HCT116 (cell line): ENCODE results near the gene GSC2. TPM values are rescaled to one million over a fixed set of nuclear protein-coding genes. Genes with fewer than 3 reads are reported as not detected.

ENCODE experiments used
- ATAC-seq: fragments of 200-7000 bp; cut with Tn5 transposase; 2 replicates; pipeline ENCODE4 v1.9.1; 2020; ENCODE audit warnings: mild to moderate bottlenecking, moderate library complexity
- BruUV-seq: library from RNA; stranded (reverse); fragments of 400-500 nt; replicated peaks from 2 replicates; lab custom pipeline; 2021; lab: Mats Ljungman, UMichigan
- CTCF ChIA-PET: fragments of 300-600 bp; sonication (Branson Sonifier 250); formaldehyde crosslinking; loops from one replicate; lab custom pipeline; 2021; ENCODE audit warnings: antibody characterized with exemption; lab: Charles Lee
- POLR2A ChIA-PET: fragments of 300-600, 350-600 bp; sonication (Branson Sonifier 250); formaldehyde crosslinking; loops from one replicate; lab custom pipeline; 2021; ENCODE audit warnings: antibody characterized with exemption; lab: Charles Lee
- RAD21 ChIA-PET, 2 experiments: fragments of 300-600 bp; sonication (Branson Sonifier 250); formaldehyde crosslinking; loops; one replicate each; lab custom pipeline; 2023; ENCODE audit warnings: low total read pairs in 2 of 2; ENCODE audit not compliant: uncharacterized antibody in 2 of 2, unreplicated experiment in 2 of 2, low non-redundant PET in 1 of 2; lab: Charles Lee
- DNase-seq: peaks from one replicate; pipeline ENCODE4 v3.0.0-alpha.2; 2010; ENCODE audit warnings: low read depth, low spot score
- H2AFZ ChIP-seq: fragments of 200-600 bp; shearing (Covaris generic), sonication (generic); 2 replicates; pipeline ENCODE4 v1.6.1; 2017; ENCODE audit warnings: low read depth, mixed run types, mixed read lengths, antibody characterized with exemption, low read length; ENCODE audit not compliant: poor library complexity, severe bottlenecking
- H3K27ac ChIP-seq: 2 replicates; pipeline ENCODE4 v1.5.1; 2012; ENCODE audit warnings: low read depth, low read length
- H3K27me3 ChIP-seq: fragments of 200-600 bp; sonication (generic); 2 replicates; pipeline ENCODE4 v1.6.1; 2016; ENCODE audit warnings: mixed run types, low read length, mixed read lengths; ENCODE audit not compliant: insufficient read depth
- H3K36me3 ChIP-seq, 2 experiments: fragments of 200-500 bp in 1 of 2; fragments of 200-600 bp in 1 of 2; sonication (Bioruptor generic) in 1 of 2; sonication (generic) in 1 of 2; 2 replicates each; pipeline versions ENCODE4 v1.5.1 to v1.6.1; 2014 to 2016; ENCODE audit warnings: low read length in 2 of 2, inconsistent platforms in 1 of 2, mixed read lengths in 1 of 2, mixed run types in 1 of 2; ENCODE audit not compliant: insufficient read depth in 2 of 2, control insufficient read depth in 1 of 2
- H3K4me1 ChIP-seq, 2 experiments: fragments of 200-600 bp in 1 of 2; sonication (generic) in 1 of 2; 2 replicates each; pipeline versions ENCODE4 v1.5.1 to v1.6.1; 2012 to 2017; ENCODE audit warnings: low read length in 2 of 2, inconsistent platforms in 1 of 2, mild to moderate bottlenecking in 1 of 2, mixed read lengths in 1 of 2, mixed run types in 1 of 2, moderate library complexity in 1 of 2; ENCODE audit not compliant: insufficient read depth in 2 of 2, control insufficient read depth in 1 of 2
- H3K4me2 ChIP-seq: fragments of 200-600 bp; sonication (generic); 2 replicates; pipeline ENCODE4 v1.6.1; 2017; ENCODE audit warnings: mixed run types, low read length, mixed read lengths
- H3K4me3 ChIP-seq, 2 experiments: fragments of 200-600 bp in 1 of 2; sonication (generic) in 1 of 2; replicated peaks in 1 of 2; 2 replicates each; pipeline ENCODE4 v1.5.1; 2011 to 2016; ENCODE audit warnings: low read length in 2 of 2, control low read depth in 1 of 2, low read depth in 1 of 2, mild to moderate bottlenecking in 1 of 2, mixed read lengths in 1 of 2, mixed run types in 1 of 2
- H3K79me2 ChIP-seq: fragments of 200-600 bp; sonication (generic); 2 replicates; pipeline ENCODE4 v1.6.1; 2017; ENCODE audit warnings: mild to moderate bottlenecking, mixed run types, low read length, moderate library complexity, mixed read lengths; ENCODE audit not compliant: insufficient read depth
- H3K9ac ChIP-seq: fragments of 200-600 bp; sonication (generic); 2 replicates; pipeline ENCODE4 v1.6.1; 2016; ENCODE audit warnings: low read length, mixed read lengths
- H3K9me2 ChIP-seq: fragments of 200-600 bp; sonication (generic), shearing (Covaris generic); 2 replicates; pipeline ENCODE4 v1.6.1; 2017; ENCODE audit warnings: mixed run types, mild to moderate bottlenecking, moderate library complexity; ENCODE audit not compliant: insufficient read depth
- H3K9me3 ChIP-seq, 2 experiments: fragments of 200-500 bp in 1 of 2; fragments of 200-600 bp in 1 of 2; sonication (Bioruptor generic) in 1 of 2; sonication (generic) in 1 of 2; 2 replicates each; pipeline ENCODE4 v1.6.1; 2014 to 2017; ENCODE audit warnings: low read length in 2 of 2, mixed read lengths in 2 of 2, inconsistent platforms in 1 of 2, low read depth in 1 of 2, mild to moderate bottlenecking in 1 of 2, mixed run types in 1 of 2, moderate library complexity in 1 of 2; ENCODE audit not compliant: control insufficient read depth in 1 of 2, insufficient read depth in 1 of 2
- H4K20me1 ChIP-seq: fragments of 200-600 bp; sonication (generic), shearing (Covaris generic); 2 replicates; pipeline ENCODE4 v1.6.1; 2017; ENCODE audit warnings: mixed run types, mild to moderate bottlenecking, moderate library complexity; ENCODE audit not compliant: insufficient read depth
- EGR1 ChIP-seq: IDR thresholded peaks from 2 replicates; pipeline ENCODE4 v1.6.1; 2012; ENCODE audit warnings: low read depth
- ELF1 ChIP-seq: IDR thresholded peaks from 2 replicates; pipeline ENCODE4 v1.6.1; 2012; ENCODE audit warnings: low read depth, borderline replicate concordance
- EZH2 ChIP-seq: fragments of 200-600 bp; sonication (generic); IDR thresholded peaks from 2 replicates; pipeline ENCODE4 v1.6.1; 2017; ENCODE audit warnings: antibody characterized with exemption, mixed run types
- EZH2phosphoT487 ChIP-seq: fragments of 200-600 bp; IDR thresholded peaks from 2 replicates; pipeline ENCODE4 v1.6.1; 2018; ENCODE audit warnings: antibody characterized with exemption, borderline replicate concordance
- JUND ChIP-seq: IDR thresholded peaks from 2 replicates; pipeline ENCODE4 v1.6.1; 2012
- POLR2A ChIP-seq: IDR thresholded peaks from 2 replicates; pipeline ENCODE4 v1.7.0; 2011; ENCODE audit warnings: borderline replicate concordance; ENCODE audit not compliant: insufficient read depth, insufficient read length; ENCODE audit errors: extremely low read depth
- RAD21 ChIP-seq: IDR thresholded peaks from 2 replicates; pipeline ENCODE4 v1.6.1; 2012; ENCODE audit warnings: low read depth, mild to moderate bottlenecking
- SIN3A ChIP-seq: IDR thresholded peaks from 2 replicates; pipeline ENCODE4 v1.6.1; 2012; ENCODE audit warnings: low read depth
- SRF ChIP-seq: IDR thresholded peaks from 2 replicates; pipeline ENCODE4 v1.6.1; 2012; ENCODE audit warnings: low read depth
- TCF7L2 ChIP-seq: IDR thresholded peaks from 2 replicates; pipeline ENCODE4 v1.7.0; 2011; ENCODE audit warnings: borderline replicate concordance, inconsistent platforms; ENCODE audit not compliant: insufficient read depth, insufficient read length; ENCODE audit errors: extremely low read depth
- ZBTB33 ChIP-seq: IDR thresholded peaks from 2 replicates; pipeline ENCODE4 v1.6.1; 2011; ENCODE audit warnings: mild to moderate bottlenecking, low read length, moderate library complexity; ENCODE audit not compliant: insufficient replicate concordance; ENCODE audit errors: extremely low read depth
- ZFX ChIP-seq: fragments of 450-650 bp; IDR thresholded peaks from 2 replicates; pipeline ENCODE4 v1.6.1; 2017
- intact Hi-C: fragments of 100-400 bp; cut with micrococcal nuclease; formaldehyde crosslinking; loops from 2 replicates; pipeline ENCODE4 v1.10.0; 2022
- total RNA-seq: library from RNA; stranded (reverse); gene quantifications from one replicate; pipeline ENCODE4 v1.2.1, GENCODE V29; 2021; ENCODE audit not compliant: unreplicated experiment
- TF ChIP-seq, protein P1 (sequence below): IDR thresholded peaks from 2 replicates; pipeline ENCODE4 v1.6.1; 2012

Gene GSC2
- total RNA-seq, 1 experiment from 2014 or later = not detected

- Histone ChIP-seq H3K79me2 (peaks cover 11% of the 10 kb centered on the region), H3K4me3 (no peak overlapping the region), H3K4me2 (no peak overlapping the region), H2AFZ (no peak overlapping the region), H3K9ac (no peak overlapping the region), H3K4me1 (peaks cover 3% of the 10 kb centered on the region in 2 experiments), H3K36me3 (peaks cover 37 to 42% of the 10 kb centered on the region in 2 experiments; a peak in 3 of 4 replicates), H3K9me2 (no peaks in the 10 kb centered on the region), H4K20me1 (no peaks in the 10 kb centered on the region), H3K9me3 (no peaks in the 10 kb centered on the region), H3K27me3 (no peaks in the 10 kb centered on the region), H3K27ac (no peak overlapping the region)
- TF ChIP-seq RAD21 = no peak
- TF ChIP-seq ZFX = no peak
- no peak for TF ChIP-seq JUND
- TF ChIP-seq, protein P1, sequence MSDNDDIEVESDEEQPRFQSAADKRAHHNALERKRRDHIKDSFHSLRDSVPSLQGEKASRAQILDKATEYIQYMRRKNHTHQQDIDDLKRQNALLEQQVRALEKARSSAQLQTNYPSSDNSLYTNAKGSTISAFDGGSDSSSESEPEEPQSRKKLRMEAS = no peak
- no peak for TF ChIP-seq SRF
- TF ChIP-seq TCF7L2 = no peak
- no peak for TF ChIP-seq EZH2
- TF ChIP-seq SIN3A = no peak
- TF ChIP-seq EGR1 = no peak
- TF ChIP-seq EZH2phosphoT487 = no peak
- TF ChIP-seq ZBTB33 = no peak
- no peak for TF ChIP-seq POLR2A
- no peak for TF ChIP-seq ELF1
- CTCF ChIA-PET = no interaction called here
- no TSS peak for BruUV-seq
- intact Hi-C loops = no loop called here
- POLR2A ChIA-PET = no interaction called here
- RAD21 ChIA-PET = no interaction called here
- DNase-seq = no peak
- no peak for ATAC-seq
These were observed 11.7 kb downstream of the GSC2 start for GRCh38 chr22:19138217-19139000.
